ENCODE data around the gene NCOA7. TPM values are rescaled to one million over a fixed set of nuclear protein-coding genes. Genes with fewer than 3 reads are reported as not detected.

The NCOA7 gene
- total and polyA plus RNA-seq, 8 donors: 1.2 to 131 (median 21.8) TPM

DNA sequence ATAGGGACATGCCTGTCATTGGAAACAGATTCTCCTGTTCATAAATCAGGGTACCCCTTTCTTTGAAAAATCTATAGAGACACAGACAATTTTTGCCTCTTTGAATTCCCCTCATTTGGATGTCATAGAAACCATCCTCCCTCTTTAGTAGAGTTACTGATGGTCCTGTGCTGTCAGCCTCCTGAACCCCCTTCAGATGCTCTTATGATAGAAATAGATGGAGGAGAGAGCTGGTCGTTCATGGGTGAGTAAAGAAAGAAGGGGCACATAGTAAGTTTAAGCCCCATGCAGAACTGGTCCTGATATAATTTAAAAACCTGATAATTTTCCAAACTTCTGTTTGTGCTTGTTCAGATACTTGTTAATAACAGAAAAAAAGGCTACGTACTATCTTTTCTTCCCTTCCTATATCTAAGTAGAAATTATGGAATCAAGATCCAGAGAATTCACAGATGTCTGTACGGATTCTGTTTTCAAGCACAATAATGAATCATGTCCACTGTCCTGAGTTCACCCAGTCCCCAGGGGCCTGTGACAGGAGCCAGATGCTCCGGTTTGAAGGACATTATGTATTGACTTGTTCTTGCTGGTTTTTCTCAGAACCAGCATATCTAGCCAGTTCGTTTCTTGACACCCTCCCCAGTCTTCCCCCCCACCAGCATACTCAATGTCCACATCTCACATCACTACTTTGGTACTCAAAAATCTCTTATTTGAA, 78.1 kb downstream of the NCOA7 start:
- intact Hi-C loops (cut with DNase I; ENCODE audit: low total_unique reads): no loop called here
- H3K36me3 ChIP-seq: no peaks in the 10 kb centered on the region
- no peak for TF ChIP-seq POLR2A (IDR thresholded peaks at IDR 0.05)
- peak in 1 of 3 donors; percentile 14 for TF ChIP-seq POLR2AphosphoS5 (IDR thresholded peaks at IDR 0.05)
- TF ChIP-seq, protein P1, sequence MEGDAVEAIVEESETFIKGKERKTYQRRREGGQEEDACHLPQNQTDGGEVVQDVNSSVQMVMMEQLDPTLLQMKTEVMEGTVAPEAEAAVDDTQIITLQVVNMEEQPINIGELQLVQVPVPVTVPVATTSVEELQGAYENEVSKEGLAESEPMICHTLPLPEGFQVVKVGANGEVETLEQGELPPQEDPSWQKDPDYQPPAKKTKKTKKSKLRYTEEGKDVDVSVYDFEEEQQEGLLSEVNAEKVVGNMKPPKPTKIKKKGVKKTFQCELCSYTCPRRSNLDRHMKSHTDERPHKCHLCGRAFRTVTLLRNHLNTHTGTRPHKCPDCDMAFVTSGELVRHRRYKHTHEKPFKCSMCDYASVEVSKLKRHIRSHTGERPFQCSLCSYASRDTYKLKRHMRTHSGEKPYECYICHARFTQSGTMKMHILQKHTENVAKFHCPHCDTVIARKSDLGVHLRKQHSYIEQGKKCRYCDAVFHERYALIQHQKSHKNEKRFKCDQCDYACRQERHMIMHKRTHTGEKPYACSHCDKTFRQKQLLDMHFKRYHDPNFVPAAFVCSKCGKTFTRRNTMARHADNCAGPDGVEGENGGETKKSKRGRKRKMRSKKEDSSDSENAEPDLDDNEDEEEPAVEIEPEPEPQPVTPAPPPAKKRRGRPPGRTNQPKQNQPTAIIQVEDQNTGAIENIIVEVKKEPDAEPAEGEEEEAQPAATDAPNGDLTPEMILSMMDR (IDR thresholded peaks at IDR 0.05): no peak
- no peak for TF ChIP-seq EP300 (IDR thresholded peaks at IDR 0.05)
- H3K4me1 ChIP-seq: peaks cover 0 to 16% (median 6%) of the 10 kb centered on the region in 4 donors
- no peaks in the 10 kb centered on the region for H3K27me3 ChIP-seq
- no peaks in the 10 kb centered on the region for H3K9me3 ChIP-seq
- DNase-seq: peak in 1 of 2 donors; percentile 40
- H3K4me3 ChIP-seq: no peak overlapping the region
- peak overlapping the region in 3 of 5 donors; percentile 25 to 59 (median 27) for H3K27ac ChIP-seq
- 55 to 85% (median 78%) methylated on average over 5 of the region's 5 CpGs for WGBS, 5 donors

DNA sequence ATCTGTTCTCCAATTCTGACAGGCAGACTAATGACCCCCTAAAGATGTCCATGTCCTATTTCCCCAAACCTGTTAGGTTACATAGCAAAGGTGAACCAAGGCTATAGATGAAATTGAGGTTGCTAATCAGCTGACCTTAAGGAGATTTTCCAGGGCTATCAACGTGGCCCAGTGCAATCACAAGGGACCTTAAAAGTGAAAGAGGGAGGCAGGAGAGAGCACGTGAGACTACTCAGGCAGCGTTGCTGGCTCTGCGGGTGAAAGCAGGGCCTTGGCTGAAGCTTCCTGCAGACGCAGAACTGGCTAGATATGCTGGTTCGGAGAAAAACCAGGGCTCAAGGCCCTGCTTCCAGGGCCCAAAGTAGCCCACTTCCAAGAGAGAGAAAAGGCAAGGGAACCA, 78.7 kb downstream of the NCOA7 start:
- Histone ChIP-seq H3K4me3 (no peak overlapping the region), H3K27ac (peak overlapping the region in 4 of 5 donors; percentile 25 to 59 (median 32)), H3K9me3 (no peaks in the 10 kb centered on the region), H3K27me3 (no peaks in the 10 kb centered on the region), H3K4me1 (peaks cover 0 to 16% (median 6%) of the 10 kb centered on the region in 4 donors), H3K36me3 (no peaks in the 10 kb centered on the region)
- peak in 1 of 2 donors; percentile 13 for DNase-seq
- TF ChIP-seq, protein P1 (IDR thresholded peaks at IDR 0.05): no peak
- TF ChIP-seq EP300 (IDR thresholded peaks at IDR 0.05): no peak
- intact Hi-C loops (cut with DNase I; ENCODE audit: low total_unique reads): no loop called here
- WGBS, 5 donors: 65 to 80% (median 76%) methylated on average over 6 of the region's 6 CpGs

DNA sequence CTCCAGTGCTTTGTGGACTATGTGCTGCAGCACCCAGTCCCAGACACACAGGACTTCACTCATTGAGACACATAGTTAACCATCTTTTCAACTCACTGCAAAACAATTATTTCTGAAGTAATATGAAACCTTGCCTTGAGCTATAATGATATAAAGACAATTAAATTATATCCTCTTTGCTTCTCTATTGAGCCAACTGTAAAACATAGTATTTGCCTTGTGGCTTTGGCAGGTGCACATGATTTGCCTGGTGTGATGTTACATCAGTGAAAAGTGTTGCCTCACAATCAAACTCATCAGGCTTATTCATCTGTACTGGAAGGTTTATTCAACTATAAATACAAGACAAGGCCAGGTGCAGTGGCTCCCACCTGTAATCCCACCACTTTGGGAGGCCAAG, 80.6 kb downstream of the NCOA7 start:
- Histone ChIP-seq H3K4me1 (peaks cover 0 to 16% (median 6%) of the 10 kb centered on the region in 4 donors), H3K4me3 (no peak overlapping the region), H3K27me3 (no peaks in the 10 kb centered on the region), H3K36me3 (peaks cover 6 to 17% (median 16%) of the 10 kb centered on the region in 4 donors), H3K27ac (no peak overlapping the region), H3K9me3 (no peaks in the 10 kb centered on the region)
- intact Hi-C loops (cut with DNase I; ENCODE audit: low total_unique reads): no loop called here
- DNase-seq: no peak
- TF ChIP-seq POLR2A (IDR thresholded peaks at IDR 0.05) (no peak), EP300 (IDR thresholded peaks at IDR 0.05) (no peak), POLR2AphosphoS5 (IDR thresholded peaks at IDR 0.05) (no peak)
- TF ChIP-seq, protein P1 (IDR thresholded peaks at IDR 0.05): no peak

DNA sequence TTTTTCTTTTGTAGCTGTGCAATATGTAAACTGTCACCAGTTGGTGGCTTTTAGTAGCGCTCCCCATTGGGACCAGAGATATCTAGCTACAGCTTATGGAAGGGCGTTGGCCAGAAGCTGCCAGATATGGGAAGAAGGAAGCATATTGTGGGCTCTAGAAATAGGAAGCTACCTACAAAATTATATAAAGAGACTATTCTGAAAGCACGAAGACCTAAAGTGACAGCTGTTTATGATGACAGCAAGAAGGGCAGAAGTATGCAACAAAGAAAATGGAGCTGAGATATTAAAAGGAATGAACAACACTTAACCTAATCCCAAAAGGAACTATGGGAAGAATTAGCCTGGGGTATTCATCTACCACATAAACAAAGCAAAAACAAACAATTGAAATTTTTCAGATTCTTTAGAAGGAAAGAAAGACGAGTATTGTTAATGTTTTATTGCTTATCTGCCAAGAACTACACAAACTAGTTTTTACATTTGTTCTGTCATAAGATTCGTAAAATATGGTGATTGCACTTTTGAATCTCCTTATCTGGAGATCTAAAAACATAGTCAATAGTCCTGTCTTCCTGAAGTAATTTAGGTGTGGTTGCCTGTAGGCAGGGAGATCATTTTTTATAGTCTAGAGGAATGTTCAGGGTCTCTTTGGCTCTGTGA, 81.6 kb downstream of the NCOA7 start:
- Histone ChIP-seq H3K36me3 (peaks cover 6 to 21% (median 18%) of the 10 kb centered on the region in 4 donors), H3K4me3 (no peak overlapping the region), H3K9me3 (no peaks in the 10 kb centered on the region), H3K4me1 (peaks cover 0 to 16% (median 6%) of the 10 kb centered on the region in 4 donors), H3K27ac (no peak overlapping the region), H3K27me3 (no peaks in the 10 kb centered on the region)
- WGBS, 5 donors: 48 to 65% (median 62%) methylated on average over 5 of the region's 5 CpGs
- no peak for TF ChIP-seq EP300 (IDR thresholded peaks at IDR 0.05)
- TF ChIP-seq, protein P1 (IDR thresholded peaks at IDR 0.05): no peak
- TF ChIP-seq POLR2AphosphoS5 (IDR thresholded peaks at IDR 0.05): no peak
- no peak for TF ChIP-seq POLR2A (IDR thresholded peaks at IDR 0.05)
- DNase-seq: no peak
- intact Hi-C loops (cut with DNase I; ENCODE audit: low total_unique reads): no loop called here

All from stomach (tissue), 9 donors.